Measurements from ENCODE around the gene ADAMTSL1. TPM values are rescaled to one million over a fixed set of nuclear protein-coding genes. Genes with fewer than 3 reads are reported as not detected.

The ADAMTSL1 gene
- total RNA-seq, 1 donor from 2014 or later, result 7.3 TPM

DNA sequence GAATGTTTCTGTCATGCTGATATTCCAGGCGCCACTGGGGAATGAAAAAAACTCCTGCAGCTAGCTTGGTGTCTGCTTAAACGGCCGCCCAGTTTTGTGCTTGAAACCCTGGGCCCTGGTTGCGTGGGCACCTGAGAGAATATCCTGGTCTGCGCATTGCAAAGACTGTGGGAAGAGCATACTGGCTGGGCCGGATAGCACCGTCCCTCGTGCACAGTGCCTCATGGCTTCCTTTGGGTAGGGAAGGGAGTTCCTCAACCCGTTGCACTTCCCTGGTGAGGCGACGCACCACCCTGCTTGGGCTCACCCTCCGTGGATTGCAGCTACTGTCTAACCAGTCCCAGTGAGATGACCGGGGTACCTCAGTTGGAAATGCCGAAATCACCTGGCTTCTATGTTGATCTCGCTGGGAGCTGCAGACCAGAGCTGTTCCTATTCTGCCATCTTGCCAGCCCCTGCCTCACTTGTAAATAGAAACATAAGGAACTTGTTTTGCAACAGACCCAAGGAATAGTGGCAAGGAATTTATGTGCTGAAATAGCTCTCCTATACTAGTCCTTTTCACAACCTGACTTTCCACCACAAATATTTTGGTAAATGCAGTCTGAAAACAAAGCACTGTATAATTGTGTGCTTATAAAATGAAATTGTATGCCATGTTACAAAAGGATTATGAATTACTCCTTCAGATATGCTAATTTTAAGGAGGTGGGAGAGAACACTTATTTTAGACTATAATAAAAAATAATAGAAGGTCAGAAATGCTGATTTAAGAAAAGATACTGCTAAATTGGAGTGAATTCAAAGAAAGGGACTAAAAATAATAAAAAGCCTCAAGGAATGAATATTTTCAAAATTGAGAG lies 90.3 kb downstream of the ADAMTSL1 start:
- no peak for DNase-seq

- no peak for DNase-seq
These were observed 92.2 kb downstream of the ADAMTSL1 start for GRCh38 chr9:18566121-18566520.

DNA sequence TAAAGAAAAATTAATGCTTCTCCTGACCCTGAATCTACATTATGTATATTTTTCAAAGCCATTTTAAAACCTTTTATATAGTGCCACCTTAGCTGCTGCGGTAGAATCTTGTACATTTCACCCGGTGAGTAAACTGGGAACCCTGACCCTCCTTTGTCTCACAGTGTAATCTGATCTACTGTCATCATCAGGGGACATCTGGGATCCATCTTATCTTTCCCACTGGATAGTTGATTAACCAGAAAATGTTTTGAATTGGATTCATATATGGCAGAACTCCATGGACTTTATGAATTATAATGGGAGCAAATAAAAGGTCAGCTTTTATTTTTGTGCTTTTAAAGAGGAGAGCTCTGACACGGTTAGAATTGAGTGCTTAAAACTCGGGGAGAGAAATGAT lies 95.0 kb downstream of the ADAMTSL1 start:
- no peak for DNase-seq

GRCh38 chr9:18569941-18570630 lies 96.1 kb downstream of the ADAMTSL1 start:
- no peak for DNase-seq

- no peak for DNase-seq
These were observed 99.1 kb downstream of the ADAMTSL1 start for GRCh38 chr9:18573021-18573556.

GRCh38 chr9:18575686-18576085 lies 101.7 kb downstream of the ADAMTSL1 start:
- no peak for DNase-seq

DNA sequence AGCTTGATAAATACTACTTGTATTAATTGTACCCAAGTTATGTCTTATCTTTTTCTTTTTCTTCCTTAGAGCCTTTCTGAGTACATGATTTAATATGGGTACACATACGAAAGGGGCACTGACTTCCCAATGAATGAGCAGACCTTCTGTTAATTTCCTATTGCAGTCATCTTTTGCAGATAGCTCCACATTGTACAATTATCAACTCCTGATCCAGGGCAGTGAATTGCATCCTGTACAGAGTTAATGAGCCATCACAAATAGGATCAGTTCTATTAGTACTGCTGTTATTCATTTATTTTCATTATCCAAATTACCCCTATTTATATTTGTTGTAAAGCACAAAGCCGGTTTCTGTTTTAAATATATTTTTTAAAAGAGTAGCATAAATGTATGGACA lies 105.6 kb downstream of the ADAMTSL1 start:
- DNase-seq, result no peak

DNA sequence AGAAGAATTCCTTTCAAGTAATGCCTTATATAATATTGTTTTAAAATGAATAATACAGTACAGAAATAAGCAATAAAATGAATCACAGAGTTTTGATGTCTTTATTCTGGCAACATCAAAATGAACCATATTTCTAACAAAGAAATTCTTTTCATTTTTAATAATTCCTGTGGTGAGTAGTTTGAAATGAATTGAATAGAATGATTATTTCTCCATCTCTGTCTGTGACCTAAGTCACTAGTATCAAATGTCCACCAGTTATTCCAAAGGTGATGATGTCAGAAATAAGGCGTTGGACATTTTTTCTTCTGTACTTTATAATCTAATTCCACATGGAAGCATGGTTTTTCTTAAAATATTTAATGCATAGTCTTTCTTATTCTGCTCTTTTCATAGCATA lies 106.2 kb downstream of the ADAMTSL1 start:
- DNase-seq, result no peak

- no peak for DNase-seq
These were observed 112.0 kb downstream of the ADAMTSL1 start for GRCh38 chr9:18585996-18586395.

- no peak for DNase-seq
These were observed 114.0 kb downstream of the ADAMTSL1 start for GRCh38 chr9:18588002-18588401.

DNA sequence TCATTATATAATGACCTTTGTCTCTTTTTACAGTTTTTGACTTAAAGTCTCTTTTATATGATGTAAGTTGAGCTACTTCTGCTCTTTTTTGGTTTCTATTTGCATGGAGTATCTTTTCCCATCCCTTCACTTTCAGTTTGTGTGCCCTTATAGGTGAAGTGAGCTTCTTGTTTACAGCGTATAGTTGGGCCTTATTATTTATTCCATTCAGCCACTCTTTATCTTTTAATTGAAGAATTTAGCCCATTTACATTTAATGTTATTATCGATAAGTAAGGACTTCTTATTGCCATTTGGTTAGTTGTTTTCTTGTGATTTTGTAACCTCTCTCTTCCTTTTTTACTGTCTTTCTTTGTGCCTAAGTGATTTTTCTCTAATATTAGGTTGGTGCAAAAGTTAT lies 117.3 kb downstream of the ADAMTSL1 start:
- DNase-seq, result no peak

DNA sequence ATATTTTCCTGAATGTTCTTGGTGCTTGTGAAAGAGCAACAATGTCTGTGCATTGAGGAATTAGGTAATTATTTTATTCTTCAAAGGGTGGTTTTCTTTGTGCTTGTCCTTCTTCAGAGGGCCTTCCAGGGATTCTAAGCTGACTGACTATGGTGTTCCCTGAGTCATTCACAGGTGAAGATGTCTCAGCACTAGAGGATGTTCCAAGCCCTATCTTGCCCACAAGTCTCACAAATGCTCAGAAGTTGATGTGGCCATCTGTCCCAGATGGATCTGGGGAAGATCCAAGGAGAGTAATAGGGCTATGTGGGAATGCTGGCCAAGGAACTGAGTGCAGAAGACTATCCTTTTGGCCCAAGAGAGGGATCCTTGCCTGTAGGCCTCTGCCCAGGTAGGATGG lies 120.9 kb downstream of the ADAMTSL1 start:
- DNase-seq, result no peak

GRCh38 chr9:18595597-18595996 lies 121.6 kb downstream of the ADAMTSL1 start:
- DNase-seq, result no peak

DNA sequence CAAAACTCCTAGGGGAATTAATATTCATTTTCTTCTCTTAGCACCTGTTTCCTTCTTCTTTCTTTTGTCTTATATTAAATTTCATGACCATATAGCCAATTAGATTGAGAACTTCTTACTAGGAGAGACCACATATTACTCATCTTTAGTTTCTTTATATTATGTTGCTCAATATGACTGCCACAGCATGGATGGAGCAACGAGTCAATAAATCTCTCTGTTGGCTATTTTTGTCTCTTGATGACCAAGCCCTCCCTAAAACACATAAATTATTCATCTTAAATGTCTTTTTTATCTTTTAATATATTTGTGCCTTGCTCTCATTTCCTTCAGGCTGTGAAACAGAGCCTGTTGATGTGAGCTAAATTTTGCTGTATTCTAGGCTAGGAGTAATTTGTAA lies 123.0 kb downstream of the ADAMTSL1 start:
- DNase-seq, result no peak

DNA sequence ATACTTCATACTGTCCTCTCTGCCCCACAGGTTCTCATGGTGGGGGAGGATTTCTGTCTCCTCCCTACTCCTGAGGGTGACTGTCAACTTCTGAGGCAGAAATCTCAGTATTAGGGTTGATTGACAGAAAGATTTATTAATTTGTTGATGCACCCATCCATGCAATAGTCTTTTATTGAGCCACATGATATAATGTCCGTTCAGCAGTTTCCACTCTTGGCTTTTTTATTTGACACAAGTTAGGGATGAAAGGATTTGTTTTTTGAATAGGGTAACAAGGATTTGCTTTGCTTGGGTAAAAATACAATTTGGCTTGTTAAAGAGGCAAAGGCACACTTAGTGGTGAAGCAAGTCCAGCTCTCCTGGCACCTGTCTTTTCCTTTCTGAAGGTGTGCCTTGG lies 125.0 kb downstream of the ADAMTSL1 start:
- DNase-seq, result no peak

- no peak for DNase-seq
These were observed 127.1 kb downstream of the ADAMTSL1 start for GRCh38 chr9:18601026-18601425.

DNA sequence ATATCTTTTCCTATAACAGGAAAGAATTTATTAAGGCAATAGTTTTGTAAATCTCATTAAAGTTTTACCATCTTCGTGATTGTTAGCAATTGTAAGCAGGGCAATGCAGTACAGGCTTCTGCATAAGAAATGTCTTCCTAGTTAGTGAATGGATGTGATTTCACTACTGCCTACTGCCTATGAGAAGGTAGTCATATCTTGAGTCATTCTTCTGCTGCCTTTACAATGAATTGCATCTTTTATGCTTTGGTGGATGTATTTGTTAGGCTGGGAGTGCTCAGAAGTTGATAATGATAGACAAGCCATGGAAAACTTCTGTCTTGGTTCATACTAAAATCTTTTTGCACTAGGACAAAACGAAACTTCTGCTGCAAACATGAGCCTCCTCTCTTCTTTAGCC lies 128.0 kb downstream of the ADAMTSL1 start:
- no peak for DNase-seq

GRCh38 chr9:18604767-18605730 lies 131.1 kb downstream of the ADAMTSL1 start:
- no peak for DNase-seq

- no peak for DNase-seq
These were observed 131.8 kb downstream of the ADAMTSL1 start for GRCh38 chr9:18605766-18606180.

GRCh38 chr9:18606281-18606680 lies 132.3 kb downstream of the ADAMTSL1 start:
- no peak for DNase-seq

DNA sequence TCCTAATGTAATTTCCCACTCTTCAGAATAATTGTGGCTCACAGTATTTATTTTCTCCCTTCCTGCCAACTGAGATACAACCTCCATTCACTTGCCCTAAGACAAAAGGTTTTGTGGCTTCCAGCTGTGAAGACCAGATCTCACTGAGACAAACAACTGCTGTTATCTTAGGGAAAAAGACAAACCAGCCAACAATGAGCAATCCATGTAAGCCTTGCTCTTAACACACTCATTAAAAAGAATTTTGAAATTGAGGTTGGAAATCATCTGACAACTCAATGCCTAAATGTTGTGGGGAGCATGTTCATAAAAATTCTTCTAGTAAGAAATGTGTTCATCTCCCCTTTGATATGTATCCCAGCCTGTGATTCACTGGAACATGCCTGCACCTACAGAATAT lies 132.9 kb downstream of the ADAMTSL1 start:
- DNase-seq, result no peak

DNA sequence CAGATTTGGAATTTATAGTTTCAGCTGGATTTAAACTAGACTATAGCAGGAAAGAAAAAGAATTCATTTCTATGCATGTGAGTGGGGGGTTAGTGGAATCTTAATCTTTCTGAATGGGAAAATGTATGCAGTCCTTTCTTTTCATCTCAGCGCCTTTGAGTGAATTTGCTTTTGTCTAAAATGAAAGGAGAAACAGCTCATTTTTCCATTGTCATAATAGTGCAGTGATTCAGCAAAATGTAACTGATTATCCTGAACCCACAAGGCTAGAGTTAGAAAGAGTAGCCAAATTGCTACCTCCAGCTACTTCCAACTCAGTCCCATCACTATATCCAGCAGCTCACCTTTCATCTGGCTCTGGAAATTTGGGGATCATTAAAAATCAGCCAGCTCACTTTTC lies 134.4 kb downstream of the ADAMTSL1 start:
- DNase-seq, result no peak

Data from occipital lobe (tissue), 2 donors.